Ovary (tissue), 3 donors: ENCODE measurements around the gene NOL6.

Experiments
- CTCF ChIP-seq, 3 donors: fragments of 450-650 bp in 2 of 3; fragments of 200-600 bp in 1 of 3; IDR thresholded peaks; one replicate each; pipeline versions ENCODE4 v1.5.1 to v1.8.0; 2016 to 2022; ENCODE audit warnings: antibody characterized with exemption in 3 of 3, mild to moderate bottlenecking in 1 of 3
- POLR2A ChIP-seq: fragments of 450-650 bp; IDR thresholded peaks from one replicate; pipeline ENCODE4 v1.6.1; 2017; ENCODE audit warnings: antibody characterized with exemption, mild to moderate bottlenecking, moderate library complexity
- donor health status: DM: no; HTN: no; CAD: no.

- TF ChIP-seq CTCF (IDR thresholded peaks at IDR 0.05) (no peak), POLR2A (no peak)
These were observed 37.9 kb downstream of the NOL6 start for GRCh38 chr9:33435821-33436277.
